HUES6 (cell line): ENCODE measurements around the gene ZBED4.
A peak's percentile ranks its signal among the peaks of the same experiment; 100 is the strongest.
"Not testable (repeated sequence)": the region's sequence is repeated elsewhere in the genome, so short reads cannot be mapped to it uniquely, and the experiment has no call there.

ENCODE experiments used
- H3K27ac ChIP-seq: 2 replicates; pipeline ENCODE4 v1.7.0; 2013; ENCODE audit warnings: low read depth, mild to moderate bottlenecking, low read length, inconsistent platforms
- H3K27me3 ChIP-seq: 2 replicates; pipeline ENCODE4 v1.6.1; 2013; ENCODE audit warnings: low read length; ENCODE audit not compliant: control insufficient read depth, insufficient read depth
- H3K36me3 ChIP-seq: 2 replicates; pipeline ENCODE4 v1.6.1; 2013; ENCODE audit warnings: low read length; ENCODE audit not compliant: control insufficient read depth, insufficient read depth
- H3K4me1 ChIP-seq: 2 replicates; pipeline ENCODE4 v1.6.1; 2013; ENCODE audit warnings: low read length; ENCODE audit not compliant: control insufficient read depth, insufficient read depth
- H3K4me3 ChIP-seq: 2 replicates; pipeline ENCODE4 v1.5.1; 2013; ENCODE audit warnings: low read depth, low read length
- H3K9ac ChIP-seq: one replicate; pipeline ENCODE4 v1.6.1; 2013; ENCODE audit warnings: mild to moderate bottlenecking, low read length
- H3K9me3 ChIP-seq: 2 replicates; pipeline ENCODE4 v1.6.1; 2013; ENCODE audit warnings: low read depth, low read length; ENCODE audit not compliant: control insufficient read depth, insufficient read depth

ZBED4 gene

GRCh38 chr22:49849161-49850020, 4.3 kb upstream of the ZBED4 start:
- H3K4me3 ChIP-seq = peak overlapping the region; percentile 65
- no peak overlapping the region for H3K9ac ChIP-seq
- H3K27ac ChIP-seq = no peak overlapping the region
- H3K36me3 ChIP-seq = no peaks in the 10 kb centered on the region
- H3K4me1 ChIP-seq = no peaks in the 10 kb centered on the region
- H3K9me3 ChIP-seq = no peaks in the 10 kb centered on the region
- peaks cover 88% of the 10 kb centered on the region for H3K27me3 ChIP-seq

GRCh38 chr22:49850021-49850911, 3.4 kb upstream of the ZBED4 start:
- Histone ChIP-seq H3K27me3 (peaks cover 80% of the 10 kb centered on the region), H3K9ac (no peak overlapping the region), H3K4me3 (peak overlapping the region; percentile 65), H3K9me3 (no peaks in the 10 kb centered on the region), H3K27ac (no peak overlapping the region), H3K36me3 (no peaks in the 10 kb centered on the region), H3K4me1 (peaks cover 6% of the 10 kb centered on the region)

- no peak overlapping the region for H3K9ac ChIP-seq
- H3K27ac ChIP-seq = no peak overlapping the region
- H3K9me3 ChIP-seq = no peaks in the 10 kb centered on the region
- H3K36me3 ChIP-seq = no peaks in the 10 kb centered on the region
- H3K4me3 ChIP-seq = no peak overlapping the region
- H3K4me1 ChIP-seq = peaks cover 15% of the 10 kb centered on the region
- H3K27me3 ChIP-seq = peaks cover 71% of the 10 kb centered on the region
These were observed 2.5 kb upstream of the ZBED4 start for GRCh38 chr22:49850959-49851802.

- not testable (repeated sequence) for H3K36me3 ChIP-seq, H3K27ac ChIP-seq, H3K9me3 ChIP-seq, H3K9ac ChIP-seq
- Histone ChIP-seq H3K4me1 (peaks cover 16% of the 10 kb centered on the region), H3K27me3 (peaks cover 57% of the 10 kb centered on the region), H3K4me3 (peak overlapping the region; percentile 80)
These were observed 1.1 kb upstream of the ZBED4 start for GRCh38 chr22:49852568-49852897.

- Histone ChIP-seq H3K9me3 (no peaks in the 10 kb centered on the region), H3K27me3 (peaks cover 40% of the 10 kb centered on the region), H3K4me3 (peak overlapping the region; percentile 98), H3K9ac (peak overlapping the region; percentile 78), H3K27ac (no peak overlapping the region), H3K4me1 (peaks cover 19% of the 10 kb centered on the region), H3K36me3 (0 out of 2 replicates have a peak, but pooled peaks cover 3% of the 10 kb centered on the region)
These were observed 562 bp downstream of the ZBED4 start for GRCh38 chr22:49853981-49854831.

- no peak overlapping the region for H3K9ac ChIP-seq
- no peaks in the 10 kb centered on the region for H3K9me3 ChIP-seq
- H3K4me3 ChIP-seq = peak overlapping the region; percentile 98
- H3K27me3 ChIP-seq = peaks cover 29% of the 10 kb centered on the region
- H3K27ac ChIP-seq = no peak overlapping the region
- H3K4me1 ChIP-seq = peaks cover 19% of the 10 kb centered on the region
- H3K36me3 ChIP-seq = 0 out of 2 replicates have a peak, but pooled peaks cover 3% of the 10 kb centered on the region
These were observed 1.7 kb downstream of the ZBED4 start for GRCh38 chr22:49855251-49855911.

- peaks cover 19% of the 10 kb centered on the region for H3K4me1 ChIP-seq
These were observed 2.7 kb downstream of the ZBED4 start for GRCh38 chr22:49856343-49856742.

GRCh38 chr22:49856766-49857618, 3.3 kb downstream of the ZBED4 start:
- Histone ChIP-seq H3K9ac (no peak overlapping the region), H3K4me1 (peaks cover 19% of the 10 kb centered on the region), H3K4me3 (no peak overlapping the region), H3K27me3 (peaks cover 12% of the 10 kb centered on the region), H3K9me3 (no peaks in the 10 kb centered on the region), H3K27ac (no peak overlapping the region), H3K36me3 (0 out of 2 replicates have a peak, but pooled peaks cover 3% of the 10 kb centered on the region)

More at GRCh38 chr22:49856343-49856742, 2.7 kb downstream of the ZBED4 start:
- no peak overlapping the region for H3K27ac ChIP-seq
- H3K9me3 ChIP-seq = no peaks in the 10 kb centered on the region
- H3K4me3 ChIP-seq = no peak overlapping the region
- no peak overlapping the region for H3K9ac ChIP-seq
- H3K36me3 ChIP-seq = 0 out of 2 replicates have a peak, but pooled peaks cover 3% of the 10 kb centered on the region
- H3K27me3 ChIP-seq = peaks cover 19% of the 10 kb centered on the region

- Histone ChIP-seq H3K9ac (no peak overlapping the region), H3K4me1 (peaks cover 19% of the 10 kb centered on the region)
These were observed 5.2 kb downstream of the ZBED4 start for GRCh38 chr22:49858827-49859226.

More at GRCh38 chr22:49858827-49859226, 5.2 kb downstream of the ZBED4 start:
- H3K27ac ChIP-seq = no peak overlapping the region
- no peaks in the 10 kb centered on the region for H3K9me3 ChIP-seq
- 0 out of 2 replicates have a peak, but pooled peaks cover 3% of the 10 kb centered on the region for H3K36me3 ChIP-seq
- H3K4me3 ChIP-seq = no peak overlapping the region
- H3K27me3 ChIP-seq = no peaks in the 10 kb centered on the region
